ENCODE results near the gene DENND2C. TPM values are rescaled to one million over a fixed set of nuclear protein-coding genes. Genes with fewer than 3 reads are reported as not detected.

Gene DENND2C
- polyA plus RNA-seq (2011; rRNA removed): 0.45 and 0.87 TPM in 2 replicates
- polyA minus RNA-seq (2011; rRNA and poly(A)+ RNA removed): 0.90 and 1.2 TPM in 2 replicates

GRCh38 chr1:114669562-114670082 lies at the start of gene DENND2C:
Gene DENND2C, minus strand, starts transcription at chr1:114670049. Its CDS starts 44,065 bp downstream, at chr1:114625984.
- POLR2A ChIA-PET: no interaction called here
- TF ChIP-seq CTCF (IDR thresholded peaks at IDR 0.05; ENCODE audit: insufficient read depth, low read depth, low read length): peak; percentile 22; the same call in 1 of the 2 replicates
- Histone ChIP-seq H3K36me3 (ENCODE audit: control insufficient read depth, insufficient read depth, low read length) (no peaks in the 10 kb centered on the region), H3K27me3 (ENCODE audit: control insufficient read depth, insufficient read depth, low read length) (no peaks in the 10 kb centered on the region), H3K4me3 (ENCODE audit: low read depth, low read length) (peak within 1 kb of the TSS; percentile 58)
- CTCF ChIA-PET: interaction anchor here (0.8 to 1.7 kb wide), 4 partner anchors 22 to 323 kb away, joined by 3 to 4 read pairs (median 4); partner anchors contain the start of gene AMPD1
- DNase-seq (ENCODE audit: low read depth): no peak

- no peaks in the 10 kb centered on the region for H3K27me3 ChIP-seq (ENCODE audit: control insufficient read depth, insufficient read depth, low read length)
- no peak for TF ChIP-seq CTCF (IDR thresholded peaks at IDR 0.05; ENCODE audit: insufficient read depth, low read depth, low read length)
- DNase-seq (ENCODE audit: low read depth): no peak
- no peak overlapping the region for H3K4me3 ChIP-seq (ENCODE audit: low read depth, low read length)
- peaks cover 13% of the 10 kb centered on the region for H3K36me3 ChIP-seq (ENCODE audit: control insufficient read depth, insufficient read depth, low read length)
- ChIA-PET POLR2A (no interaction called here), CTCF (interaction anchor here (1.1 to 1.3 kb wide), 2 partner anchors 18 to 26 kb away, joined by 3 to 7 read pairs; no protein-coding TSS in a partner anchor)
These were observed 49.6 kb upstream of the DENND2C start for GRCh38 chr1:114719424-114719787.

GRCh38 chr1:114718661-114719423 lies 49.0 kb upstream of the DENND2C start:
- H3K27me3 ChIP-seq (ENCODE audit: control insufficient read depth, insufficient read depth, low read length): no peaks in the 10 kb centered on the region
- TF ChIP-seq CTCF (IDR thresholded peaks at IDR 0.05; ENCODE audit: insufficient read depth, low read depth, low read length): no peak
- ChIA-PET CTCF (interaction anchor here (1.1 kb wide), 1 partner anchor 25 kb away, joined by 3 read pairs; no protein-coding TSS in a partner anchor), POLR2A (no interaction called here)
- DNase-seq (ENCODE audit: low read depth): no peak
- no peak overlapping the region for H3K4me3 ChIP-seq (ENCODE audit: low read depth, low read length)
- H3K36me3 ChIP-seq (ENCODE audit: control insufficient read depth, insufficient read depth, low read length): peaks cover 13% of the 10 kb centered on the region

- Histone ChIP-seq H3K36me3 (ENCODE audit: control insufficient read depth, insufficient read depth, low read length) (peaks cover 20% of the 10 kb centered on the region), H3K4me3 (ENCODE audit: low read depth, low read length) (peak within 1 kb of the TSS; percentile 84), H3K27me3 (ENCODE audit: control insufficient read depth, insufficient read depth, low read length) (no peaks in the 10 kb centered on the region)
- peak; percentile 43 for DNase-seq (ENCODE audit: low read depth)
- TF ChIP-seq CTCF (IDR thresholded peaks at IDR 0.05; ENCODE audit: insufficient read depth, low read depth, low read length): no peak
- POLR2A ChIA-PET: no interaction called here
- CTCF ChIA-PET: interaction anchor here (0.8 to 1.7 kb wide), 4 partner anchors 9 to 370 kb away, joined by 3 to 5 read pairs (median 4); no protein-coding TSS in a partner anchor
These were observed 46.7 kb upstream of the DENND2C start, which contains the start of gene NRAS for GRCh38 chr1:114716304-114717170. Gene NRAS, minus strand, starts transcription at chr1:114716771. Its CDS starts 611 bp downstream, at chr1:114716160.
